Gastroesophageal sphincter (tissue), 3 donors: ENCODE results near the gene PYGO1.

ENCODE experiments used
- CTCF ChIP-seq, 4 experiments: fragments of 200-600 bp in 2 of 4; fragments of 450-650 bp in 2 of 4; sonication (generic) in 1 of 4; IDR thresholded peaks; one replicate each; pipeline ENCODE4 v1.5.1; 2017 to 2019; ENCODE audit warnings: antibody characterized with exemption in 4 of 4, mild to moderate bottlenecking in 2 of 4, moderate library complexity in 2 of 4
- EP300 ChIP-seq: sonication (generic); formaldehyde crosslinking; IDR thresholded peaks from one replicate; pipeline ENCODE4 v1.6.1; 2017; ENCODE audit warnings: antibody characterized with exemption, mild to moderate bottlenecking
- POLR2AphosphoS5 ChIP-seq: sonication (generic); formaldehyde crosslinking; IDR thresholded peaks from one replicate; pipeline ENCODE4 v1.6.1; 2017; ENCODE audit warnings: antibody characterized with exemption

- TF ChIP-seq CTCF (IDR thresholded peaks at IDR 0.05) (no peak), POLR2AphosphoS5 (no peak), EP300 (no peak)
Observed at GRCh38 chr15:55546718-55547117, 41.4 kb downstream of the PYGO1 start.
